HG03354 (cell line): ENCODE measurements around the gene SPINT1.
"Not testable (repeated sequence)": the region's sequence is repeated elsewhere in the genome, so short reads cannot be mapped to it uniquely, and the experiment has no call there.

Experiments used
- ATAC-seq: cut with Tn5 transposase; IDR thresholded peaks from one replicate; pipeline ENCODE4 v1.9.1; 2021; ENCODE audit warnings: mild to moderate bottlenecking; ENCODE audit not compliant: unreplicated experiment, poor library complexity, severe bottlenecking

Gene SPINT1

DNA sequence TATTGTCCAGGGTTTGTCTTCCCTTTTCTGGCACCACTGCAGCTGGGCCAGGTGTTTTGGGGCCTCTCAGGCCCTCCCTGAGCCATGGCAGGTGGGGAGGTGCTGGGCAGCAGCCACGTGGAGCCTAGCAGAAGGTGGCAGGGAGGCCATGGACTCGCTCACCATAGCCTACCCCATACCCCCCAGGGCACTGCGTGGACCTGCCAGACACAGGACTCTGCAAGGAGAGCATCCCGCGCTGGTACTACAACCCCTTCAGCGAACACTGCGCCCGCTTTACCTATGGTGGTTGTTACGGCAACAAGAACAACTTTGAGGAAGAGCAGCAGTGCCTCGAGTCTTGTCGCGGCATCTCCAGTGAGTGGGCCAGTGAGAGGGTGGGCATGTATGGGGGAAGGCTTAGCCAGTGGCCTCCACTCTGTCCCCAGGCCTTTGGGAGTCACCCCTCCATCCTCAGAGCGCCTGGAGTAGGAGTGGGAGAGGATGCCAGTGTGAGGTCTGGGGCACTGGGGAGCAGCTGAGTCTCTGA is 11.9 kb downstream of the SPINT1 start:
- no peak for ATAC-seq

DNA sequence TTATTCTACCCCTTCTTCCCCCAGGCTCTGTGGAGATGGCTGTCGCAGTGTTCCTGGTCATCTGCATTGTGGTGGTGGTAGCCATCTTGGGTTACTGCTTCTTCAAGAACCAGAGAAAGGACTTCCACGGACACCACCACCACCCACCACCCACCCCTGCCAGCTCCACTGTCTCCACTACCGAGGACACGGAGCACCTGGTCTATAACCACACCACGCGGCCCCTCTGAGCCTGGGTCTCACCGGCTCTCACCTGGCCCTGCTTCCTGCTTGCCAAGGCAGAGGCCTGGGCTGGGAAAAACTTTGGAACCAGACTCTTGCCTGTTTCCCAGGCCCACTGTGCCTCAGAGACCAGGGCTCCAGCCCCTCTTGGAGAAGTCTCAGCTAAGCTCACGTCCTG is 12.9 kb downstream of the SPINT1 start:
- no peak for ATAC-seq

- ATAC-seq: peak; percentile 75
Measured at GRCh38 chr15:40857601-40858341, 13.9 kb downstream of the SPINT1 start.

DNA sequence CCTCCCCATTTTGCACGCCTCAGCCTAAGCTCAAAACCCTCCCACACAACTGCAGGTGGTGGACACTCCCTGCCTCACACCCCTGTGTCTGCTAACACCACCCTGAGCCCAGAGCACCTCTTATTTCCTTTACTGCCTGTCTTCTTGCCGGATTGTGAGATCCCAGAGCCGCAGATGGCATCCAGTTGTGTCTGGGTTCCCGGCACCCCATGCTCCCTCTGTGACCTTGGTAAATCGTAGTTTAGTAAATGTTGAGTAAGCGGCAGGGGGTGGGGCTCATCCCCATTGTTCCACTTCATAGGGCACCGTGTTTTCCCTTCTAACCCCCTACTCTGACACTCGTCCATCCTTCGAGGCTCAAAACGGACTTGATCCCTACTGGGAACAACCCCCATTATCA is 14.9 kb downstream of the SPINT1 start:
- no peak for ATAC-seq

GRCh38 chr15:40859206-40859851 is 15.5 kb downstream of the SPINT1 start:
- peak; percentile 69 for ATAC-seq

- not testable (repeated sequence) for ATAC-seq
Measured at GRCh38 chr15:40861147-40861546, 17.3 kb downstream of the SPINT1 start.

- no peak for ATAC-seq
Measured at GRCh38 chr15:40863660-40864270, 19.9 kb downstream of the SPINT1 start.

DNA sequence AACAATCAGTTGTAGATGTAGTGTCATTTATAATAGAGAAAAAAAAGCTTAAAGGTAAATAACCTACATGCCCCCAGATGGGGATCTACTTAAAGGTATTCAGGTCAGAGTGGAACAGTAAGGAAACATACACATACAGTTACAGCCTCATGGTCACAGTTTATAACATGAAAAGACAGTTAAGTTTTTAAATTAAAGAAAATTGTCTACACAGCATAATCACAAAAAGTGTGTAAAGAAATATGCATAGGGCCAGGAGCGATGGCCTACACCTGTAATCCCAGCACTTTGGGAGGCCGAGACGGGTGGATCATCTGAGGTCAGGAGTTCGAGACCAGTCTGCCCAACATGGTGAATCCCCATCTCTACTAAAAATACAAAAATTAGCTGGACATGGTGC is 23.4 kb downstream of the SPINT1 start:
- ATAC-seq: no peak

GRCh38 chr15:40869686-40870085 is 25.8 kb downstream of the SPINT1 start:
- ATAC-seq: no peak

DNA sequence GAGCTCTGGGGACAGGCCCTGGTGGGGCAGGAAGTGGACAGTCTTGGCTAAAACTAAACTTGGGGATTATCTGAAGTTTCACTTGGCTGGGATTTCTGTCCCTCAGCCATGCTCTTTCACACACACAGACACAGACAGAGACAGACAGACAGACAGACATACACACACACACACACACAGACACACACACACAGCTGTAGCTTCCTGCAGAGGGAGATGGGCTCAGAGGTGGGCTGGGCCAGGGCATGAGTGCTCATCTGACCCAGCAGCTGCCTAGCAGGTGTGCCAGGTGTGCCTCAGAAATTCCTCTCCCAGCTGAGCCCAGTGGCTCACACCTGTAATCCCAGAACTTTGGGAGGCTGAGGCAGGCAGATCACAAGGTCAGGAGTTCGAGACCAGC is 26.9 kb downstream of the SPINT1 start:
- no peak for ATAC-seq

DNA sequence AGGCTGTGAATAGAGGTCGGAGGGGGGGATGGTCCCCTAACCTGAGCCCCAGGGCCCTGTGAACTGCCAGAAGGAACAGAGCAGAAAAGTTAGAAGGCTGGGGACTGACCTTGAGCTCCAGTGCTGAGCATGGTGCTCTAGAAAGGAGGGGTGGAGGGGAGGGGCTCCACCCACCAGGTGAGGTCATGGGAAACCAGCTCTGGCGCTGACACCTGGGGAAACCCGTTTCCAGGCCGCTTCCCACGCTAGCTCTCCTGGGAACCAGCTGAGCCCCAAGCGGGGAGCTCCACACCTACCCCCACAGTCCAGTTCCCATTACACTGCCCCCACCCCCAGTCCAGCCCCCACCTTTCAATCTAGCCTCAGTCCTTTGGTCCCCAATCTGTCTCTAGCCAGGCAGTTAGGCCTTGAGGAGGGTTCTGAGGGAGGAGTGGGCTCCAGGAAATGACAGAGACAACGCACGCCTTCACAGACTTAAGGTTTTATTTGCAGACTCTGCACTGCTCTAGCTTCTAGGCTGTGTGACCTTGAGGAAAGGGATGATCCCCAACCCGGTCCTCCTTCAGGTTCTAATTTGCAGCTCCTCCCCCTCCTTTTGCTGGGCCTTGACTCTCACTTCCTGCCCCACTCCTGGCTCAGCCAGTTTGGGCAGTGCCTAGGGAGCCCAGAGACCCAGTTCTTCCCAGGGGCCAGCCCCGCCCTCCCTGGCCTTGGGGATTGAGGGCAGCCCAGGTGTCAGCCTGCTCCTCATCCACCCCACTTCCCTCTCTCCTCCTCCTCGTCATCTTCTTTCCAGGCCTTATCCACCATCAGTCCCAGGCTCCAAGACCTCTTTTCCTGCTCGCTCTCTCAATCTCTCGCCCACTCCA is 28.1 kb downstream of the SPINT1 start:
- no peak for ATAC-seq

DNA sequence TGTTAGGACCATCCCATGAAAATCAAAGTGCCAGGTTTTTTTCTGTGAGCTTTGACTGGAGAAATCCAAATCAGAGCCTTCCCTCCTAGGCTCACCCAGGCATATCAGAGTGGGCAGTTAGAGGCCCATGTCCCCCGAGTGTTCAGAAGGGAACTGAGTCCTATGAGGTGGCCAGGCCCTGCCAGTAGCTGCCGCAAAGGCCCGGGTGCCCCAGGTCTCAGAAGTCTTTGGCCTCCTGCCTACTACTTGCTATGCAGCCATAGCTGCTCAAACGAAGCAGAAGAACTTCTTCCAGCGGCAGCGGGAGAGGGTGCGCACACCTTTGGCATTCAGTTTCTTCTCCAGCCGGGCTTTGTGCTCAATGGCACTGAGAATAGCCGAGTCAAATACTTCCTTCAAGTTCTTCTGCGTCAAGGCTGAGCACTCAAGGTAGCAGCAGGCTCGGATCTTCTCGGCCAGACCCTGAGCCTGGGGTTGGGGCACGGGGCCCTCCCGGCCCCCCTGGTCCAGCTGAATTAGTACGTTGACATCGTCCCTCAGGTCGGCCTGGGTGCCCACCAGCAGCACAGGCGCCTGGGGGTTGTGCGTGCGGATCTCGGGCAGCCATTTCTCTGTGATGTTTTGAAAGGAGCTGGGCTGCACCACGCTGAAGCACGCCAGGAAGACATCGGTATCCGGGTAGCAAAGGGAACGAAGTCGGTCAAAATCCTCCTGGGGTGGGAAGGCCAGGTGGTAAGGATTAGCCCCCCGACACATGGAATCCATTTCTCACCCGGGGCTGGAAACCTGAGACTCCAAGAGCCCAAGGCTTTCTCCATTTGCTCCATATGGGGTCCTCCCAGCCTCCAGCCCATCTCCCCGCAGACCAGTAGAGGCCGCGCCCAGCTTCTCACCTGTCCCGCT is 29.2 kb downstream of the SPINT1 start:
- no peak for ATAC-seq

DNA sequence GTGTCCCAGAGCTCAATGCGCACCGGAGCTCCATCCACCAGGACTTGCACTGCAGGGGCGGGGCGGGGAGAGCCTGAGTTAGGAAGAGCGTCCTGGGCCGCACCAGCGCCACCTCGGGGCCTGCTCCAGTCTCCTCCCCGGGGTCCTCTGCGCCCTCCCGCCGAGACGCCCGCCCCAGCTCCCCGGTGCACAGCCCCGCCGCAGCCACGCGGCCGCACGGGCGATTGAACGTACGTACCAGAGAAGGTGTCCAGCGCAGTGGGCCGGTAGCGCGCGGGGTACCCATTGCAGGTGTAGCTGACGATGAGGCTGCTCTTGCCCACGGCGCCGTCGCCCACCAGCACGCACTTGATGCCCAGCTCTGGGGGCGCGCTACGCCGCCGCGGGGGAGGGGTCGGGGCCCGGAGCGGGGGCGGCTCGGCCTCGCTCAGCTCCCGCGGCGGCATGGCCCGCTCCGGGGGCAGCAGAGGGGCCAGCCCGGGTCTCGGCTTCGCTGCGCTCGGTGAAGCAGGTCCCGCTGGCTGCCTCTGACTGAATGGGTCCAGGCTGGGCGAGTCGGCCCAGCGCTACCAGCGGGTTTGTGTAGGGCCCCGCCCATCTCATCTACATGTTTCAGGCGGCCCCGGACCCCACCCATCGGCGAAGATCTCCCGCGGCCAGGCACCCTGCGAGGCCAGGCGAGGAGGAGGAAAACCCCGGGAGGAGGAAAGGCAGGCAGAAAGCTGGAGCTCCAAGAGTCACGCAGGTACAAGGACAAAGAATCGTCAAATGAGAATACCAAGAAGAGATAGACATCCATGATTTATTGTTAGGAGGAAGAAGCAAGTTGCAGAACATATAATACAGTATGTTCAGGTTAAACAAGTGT is 30.1 kb downstream of the SPINT1 start, which contains the start of gene RHOV:
Gene RHOV, minus strand, starts transcription at position 541 of the 868 bp plus-strand sequence. Its CDS starts 95 bp downstream, at position 446.
- peak; percentile 65 for ATAC-seq

DNA sequence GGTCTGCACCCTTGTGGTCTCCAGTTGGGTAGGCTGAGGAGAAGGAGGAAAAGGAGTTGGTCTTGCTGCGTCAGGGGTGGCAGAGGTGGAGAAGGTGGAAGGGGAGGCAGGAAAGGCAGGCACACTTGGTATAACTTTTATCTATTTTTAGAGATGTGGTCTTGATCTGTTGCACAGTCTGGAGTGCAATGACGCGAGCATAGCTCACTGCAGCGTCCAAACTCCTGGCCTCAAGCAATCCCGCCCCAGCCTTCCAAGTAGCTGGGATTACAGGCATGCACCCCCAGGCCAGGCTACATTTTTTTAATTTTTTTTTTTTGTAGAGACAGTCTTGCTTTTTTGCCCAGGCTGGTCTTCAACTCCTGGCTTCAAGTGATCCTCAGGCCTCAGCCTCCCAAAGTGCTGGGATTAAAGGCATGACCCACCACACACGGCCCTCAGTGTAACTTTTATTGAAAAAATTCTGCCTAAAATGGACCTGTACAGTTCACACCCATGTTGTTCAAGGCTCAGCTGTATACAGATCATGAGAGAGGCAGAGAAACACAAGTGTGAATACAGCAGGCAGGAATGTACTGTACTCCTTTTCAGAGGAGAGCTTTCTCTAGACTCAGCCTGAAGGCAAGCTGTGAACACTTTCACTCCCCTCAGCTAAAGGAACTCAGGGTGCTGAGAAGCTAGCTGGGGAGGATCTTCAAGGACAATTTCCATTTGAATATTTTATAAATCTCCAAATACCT is 32.3 kb downstream of the SPINT1 start:
- ATAC-seq: no peak

- ATAC-seq: no peak
Measured at GRCh38 chr15:40877694-40878093, 33.8 kb downstream of the SPINT1 start.

GRCh38 chr15:40878785-40879184 is 34.9 kb downstream of the SPINT1 start:
- no peak for ATAC-seq

DNA sequence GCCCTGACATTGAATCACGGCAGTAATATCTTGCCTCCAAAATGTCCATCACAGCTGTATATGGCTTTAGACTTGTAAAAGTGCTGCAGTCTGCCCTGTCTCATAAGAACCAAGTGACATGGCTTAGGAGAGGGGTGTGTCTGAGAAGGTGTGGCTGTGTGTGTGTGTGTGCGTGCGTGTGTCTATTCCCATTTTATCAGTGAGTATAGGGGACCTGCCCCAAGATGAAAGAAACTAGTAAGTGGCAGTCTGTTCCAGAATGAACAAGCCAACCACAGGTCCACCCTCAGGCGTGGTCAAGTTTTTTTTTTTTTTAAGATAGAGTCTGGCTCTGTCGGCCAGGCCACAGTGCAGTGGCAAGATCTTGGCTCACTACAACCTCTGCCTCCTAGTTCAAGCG is 35.8 kb downstream of the SPINT1 start:
- no peak for ATAC-seq
